ENCODE measurements around the gene DRC1.

The DRC1 gene

GRCh38 chr2:26438526-26438925 lies 36.8 kb downstream of the DRC1 start:
- no peak overlapping the region for H3K4me3 ChIP-seq (ENCODE audit: low read length)
- DNase-seq (ENCODE audit: low read depth, low spot score) = no peak

GRCh38 chr2:26438926-26439325 lies 37.2 kb downstream of the DRC1 start:
- no peak overlapping the region for H3K4me3 ChIP-seq (ENCODE audit: low read length)
- DNase-seq (ENCODE audit: low read depth, low spot score) = no peak

GRCh38 chr2:26442301-26442700 lies 40.6 kb downstream of the DRC1 start:
- DNase-seq (ENCODE audit: low read depth, low spot score) = no peak
- H3K4me3 ChIP-seq (ENCODE audit: low read length) = no peak overlapping the region

GRCh38 chr2:26442707-26443106 lies 41.0 kb downstream of the DRC1 start:
- no peak for DNase-seq (ENCODE audit: low read depth, low spot score)
- H3K4me3 ChIP-seq (ENCODE audit: low read length) = no peak overlapping the region

GRCh38 chr2:26444236-26444635 lies 42.5 kb downstream of the DRC1 start:
- DNase-seq (ENCODE audit: low read depth, low spot score) = no peak

GRCh38 chr2:26448651-26449050 lies 46.9 kb downstream of the DRC1 start:
- no peak overlapping the region for H3K4me3 ChIP-seq (ENCODE audit: low read length)
- DNase-seq (ENCODE audit: low read depth, low spot score) = no peak

More at GRCh38 chr2:26444236-26444635, 42.5 kb downstream of the DRC1 start:
- H3K4me3 ChIP-seq (ENCODE audit: low read length) = no peak overlapping the region

- no peak overlapping the region for H3K4me3 ChIP-seq (ENCODE audit: low read length)
- no peak for DNase-seq (ENCODE audit: low read depth, low spot score)
Measured at GRCh38 chr2:26449278-26450030, 47.7 kb downstream of the DRC1 start.

- no peak for DNase-seq (ENCODE audit: low read depth, low spot score)
- no peak overlapping the region for H3K4me3 ChIP-seq (ENCODE audit: low read length)
Measured at GRCh38 chr2:26450031-26450635, 48.4 kb downstream of the DRC1 start.

- DNase-seq (ENCODE audit: low read depth, low spot score) = no peak
- no peak overlapping the region for H3K4me3 ChIP-seq (ENCODE audit: low read length)
Measured at GRCh38 chr2:26451700-26452099, 50.0 kb downstream of the DRC1 start.

- H3K4me3 ChIP-seq (ENCODE audit: low read length) = no peak overlapping the region
- DNase-seq (ENCODE audit: low read depth, low spot score) = no peak
Measured at GRCh38 chr2:26453421-26454329, 52.0 kb downstream of the DRC1 start.

GRCh38 chr2:26454561-26455001 lies 52.9 kb downstream of the DRC1 start:
- no peak for DNase-seq (ENCODE audit: low read depth, low spot score)
- H3K4me3 ChIP-seq (ENCODE audit: low read length) = no peak overlapping the region

GRCh38 chr2:26455037-26455669 lies 53.4 kb downstream of the DRC1 start:
- H3K4me3 ChIP-seq (ENCODE audit: low read length) = no peak overlapping the region
- no peak for DNase-seq (ENCODE audit: low read depth, low spot score)

- no peak for DNase-seq (ENCODE audit: low read depth, low spot score)
- no peak overlapping the region for H3K4me3 ChIP-seq (ENCODE audit: low read length)
Measured at GRCh38 chr2:26455670-26456439, 54.1 kb downstream of the DRC1 start.

GRCh38 chr2:26456440-26457250 lies 54.9 kb downstream of the DRC1 start:
- DNase-seq (ENCODE audit: low read depth, low spot score) = no peak
- no peak overlapping the region for H3K4me3 ChIP-seq (ENCODE audit: low read length)

- DNase-seq (ENCODE audit: low read depth, low spot score) = no peak
- no peak overlapping the region for H3K4me3 ChIP-seq (ENCODE audit: low read length)
Measured at GRCh38 chr2:26457251-26457666, 55.5 kb downstream of the DRC1 start.

- H3K4me3 ChIP-seq (ENCODE audit: low read length) = no peak overlapping the region
- no peak for DNase-seq (ENCODE audit: low read depth, low spot score)
Measured at GRCh38 chr2:26457695-26458364, 56.1 kb downstream of the DRC1 start.

- no peak for DNase-seq (ENCODE audit: low read depth, low spot score)
- H3K4me3 ChIP-seq (ENCODE audit: low read length) = no peak overlapping the region
Measured at GRCh38 chr2:26458365-26459042, 56.8 kb downstream of the DRC1 start.

Measured in Jurkat, Clone E6-1 (cell line).